ENCODE measurements around the gene MASP2. TPM values are rescaled to one million over a fixed set of nuclear protein-coding genes. Genes with fewer than 3 reads are reported as not detected.
"Not testable (repeated sequence)": the region's sequence is repeated elsewhere in the genome, so short reads cannot be mapped to it uniquely, and the experiment has no call there.

The MASP2 gene
- total RNA-seq, 1 experiment from 2014 or later: 0.25 TPM

DNA sequence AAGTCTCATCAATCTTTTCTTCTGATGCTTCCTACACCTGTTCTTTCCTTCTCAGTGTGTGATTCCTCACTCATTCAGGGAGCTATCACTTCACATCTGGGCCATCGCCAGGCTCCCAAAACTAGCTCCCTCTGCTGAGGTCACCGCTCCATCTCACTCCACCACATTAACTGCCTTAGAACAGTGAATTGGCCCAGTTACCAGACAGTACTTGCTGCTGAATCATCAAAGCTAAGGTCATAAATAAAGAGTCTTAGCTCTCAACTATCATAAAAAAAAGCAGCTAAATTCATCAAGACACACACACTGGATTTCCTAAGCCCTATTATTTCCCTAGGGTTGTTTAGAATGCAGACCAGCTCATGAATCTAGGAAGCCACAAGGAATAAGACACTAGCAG, 31.6 kb upstream of the MASP2 start:
- DNase-seq (ENCODE audit: low read depth, low spot score): no peak
- Histone ChIP-seq H3K4me2 (ENCODE audit: low read length) (no peak overlapping the region), H2AFZ (ENCODE audit: low read depth, low read length, poor library complexity, severe bottlenecking) (no peak overlapping the region), H3K27me3 (ENCODE audit: insufficient read depth, low read length) (no peaks in the 10 kb centered on the region), H3K9ac (ENCODE audit: low read length) (no peak overlapping the region), H3K9me2 (ENCODE audit: insufficient read depth) (no peaks in the 10 kb centered on the region), H3K4me3 (replicated peaks in 1 of 2; ENCODE audit: low read depth in 1 of 2, low read length in 2 of 2) (no peak overlapping the region), H3K4me1 (ENCODE audit: control insufficient read depth in 1 of 2, insufficient read depth in 2 of 2, low read length in 2 of 2) (no peaks in the 10 kb centered on the region), H3K27ac (ENCODE audit: low read depth, low read length) (no peak overlapping the region), H3K79me2 (ENCODE audit: insufficient read depth, low read length) (no peaks in the 10 kb centered on the region; the same call in 1 of the 2 replicates), H3K36me3 (ENCODE audit: control insufficient read depth in 1 of 2, insufficient read depth in 2 of 2, low read length in 2 of 2) (peaks cover 55 to 63% of the 10 kb centered on the region in 2 experiments; a peak in 3 of 4 replicates), H3K9me3 (ENCODE audit: control insufficient read depth in 1 of 2, insufficient read depth in 1 of 2, low read depth in 1 of 2, low read length in 2 of 2) (no peaks in the 10 kb centered on the region), H4K20me1 (ENCODE audit: insufficient read depth) (no peaks in the 10 kb centered on the region)
- ATAC-seq: no peak
- ChIA-PET RAD21 (ENCODE audit: low non-redundant PET in 1 of 2, low total read pairs in 2 of 2, uncharacterized antibody in 2 of 2, unreplicated experiment in 2 of 2) (no interaction called here), POLR2A (interaction anchor here (0.6 kb wide), 1 partner anchor 1916 kb away, joined by 5 read pairs; no protein-coding TSS in a partner anchor), CTCF (no interaction called here)
- BruUV-seq (replicated peaks): no TSS peak
- no peak for TF ChIP-seq JUND (IDR thresholded peaks at IDR 0.05)
- TF ChIP-seq SRF (IDR thresholded peaks at IDR 0.05; ENCODE audit: low read depth): no peak
- TF ChIP-seq CEBPB (IDR thresholded peaks at IDR 0.05; ENCODE audit: low read depth): no peak
- TF ChIP-seq EGR1 (IDR thresholded peaks at IDR 0.05; ENCODE audit: low read depth): no peak
- no peak for TF ChIP-seq EZH2phosphoT487 (IDR thresholded peaks at IDR 0.05; ENCODE audit: borderline replicate concordance)
- intact Hi-C loops (cut with micrococcal nuclease): no loop called here

- H3K4me2 ChIP-seq (ENCODE audit: low read length); H3K9me3 ChIP-seq (ENCODE audit: control insufficient read depth in 1 of 2, insufficient read depth in 1 of 2, low read depth in 1 of 2, low read length in 2 of 2); RAD21 ChIA-PET (ENCODE audit: low non-redundant PET in 1 of 2, low total read pairs in 2 of 2, uncharacterized antibody in 2 of 2, unreplicated experiment in 2 of 2); POLR2A ChIA-PET; ATAC-seq; H3K27me3 ChIP-seq (ENCODE audit: insufficient read depth, low read length); H3K4me1 ChIP-seq (ENCODE audit: control insufficient read depth in 1 of 2, insufficient read depth in 2 of 2, low read length in 2 of 2); H3K9ac ChIP-seq (ENCODE audit: low read length); CTCF ChIA-PET; intact Hi-C loops (cut with micrococcal nuclease); H3K4me3 ChIP-seq (replicated peaks in 1 of 2; ENCODE audit: low read depth in 1 of 2, low read length in 2 of 2); H3K79me2 ChIP-seq (ENCODE audit: insufficient read depth, low read length); BruUV-seq (replicated peaks); H3K9me2 ChIP-seq (ENCODE audit: insufficient read depth); H4K20me1 ChIP-seq (ENCODE audit: insufficient read depth); H2AFZ ChIP-seq (ENCODE audit: low read depth, low read length, poor library complexity, severe bottlenecking); DNase-seq (ENCODE audit: low read depth, low spot score); H3K27ac ChIP-seq (ENCODE audit: low read depth, low read length): not testable (repeated sequence)
- peaks cover 61 to 79% of the 10 kb centered on the region in 2 experiments for H3K36me3 ChIP-seq (ENCODE audit: control insufficient read depth in 1 of 2, insufficient read depth in 2 of 2, low read length in 2 of 2)
Observed at GRCh38 chr1:11073398-11073797, 26.4 kb upstream of the MASP2 start.
